ENCODE results near the gene SIRPB2.

The SIRPB2 gene

DNA sequence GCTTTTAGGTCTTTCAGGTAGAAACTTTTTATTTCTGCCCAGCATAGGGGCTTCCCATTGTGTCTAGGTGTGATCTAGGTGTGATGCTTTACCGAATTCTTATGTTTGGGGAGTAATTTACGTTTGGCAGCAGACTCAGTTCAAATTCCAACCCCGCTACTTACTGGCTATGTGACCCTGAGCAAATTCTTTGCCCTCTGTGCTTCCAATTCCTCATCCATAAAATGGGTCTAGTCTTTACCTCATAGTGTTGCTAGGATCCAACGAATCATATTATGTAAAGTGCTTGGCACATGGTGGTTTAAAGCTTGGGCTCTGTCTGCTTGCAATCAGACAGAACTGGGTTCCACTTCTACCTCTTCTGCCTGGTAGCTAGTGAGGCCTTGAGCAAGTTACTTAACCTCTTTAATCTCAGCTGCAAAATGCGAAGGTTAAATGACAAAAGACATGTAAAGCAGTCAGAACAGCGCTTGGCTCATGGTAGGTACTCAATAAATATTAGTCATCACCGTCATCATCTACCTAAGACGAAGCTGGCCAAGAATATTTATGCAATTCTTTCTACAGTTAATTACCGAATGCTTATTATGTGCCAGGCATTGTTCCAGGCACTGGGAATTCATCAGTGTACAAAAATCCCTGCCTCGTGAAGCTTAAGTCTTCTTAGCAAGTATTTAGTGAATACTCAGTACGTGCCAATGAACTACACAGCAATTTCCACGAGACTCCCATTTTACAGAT lies 25.6 kb downstream of the SIRPB2 start:
- Histone ChIP-seq H3K27me3 (ENCODE audit: insufficient read depth, poor library complexity, severe bottlenecking) (no peaks in the 10 kb centered on the region), H3K27ac (replicated peaks) (peak overlapping the region; percentile 95), H3K4me3 (replicated peaks; ENCODE audit: insufficient read depth, low read length) (peak overlapping the region; percentile 96)
- no peak for DNase-seq (ENCODE audit: low read depth in 1 of 2, low spot score in 1 of 2)
- TF ChIP-seq SPI1 (IDR thresholded peaks at IDR 0.05; ENCODE audit: borderline replicate concordance, low read depth) (no peak), GABPA (IDR thresholded peaks at IDR 0.05; ENCODE audit: low read depth) (no peak), POLR2AphosphoS5 (IDR thresholded peaks at IDR 0.05; ENCODE audit: low read depth) (no peak)
- TF ChIP-seq, protein P1, sequence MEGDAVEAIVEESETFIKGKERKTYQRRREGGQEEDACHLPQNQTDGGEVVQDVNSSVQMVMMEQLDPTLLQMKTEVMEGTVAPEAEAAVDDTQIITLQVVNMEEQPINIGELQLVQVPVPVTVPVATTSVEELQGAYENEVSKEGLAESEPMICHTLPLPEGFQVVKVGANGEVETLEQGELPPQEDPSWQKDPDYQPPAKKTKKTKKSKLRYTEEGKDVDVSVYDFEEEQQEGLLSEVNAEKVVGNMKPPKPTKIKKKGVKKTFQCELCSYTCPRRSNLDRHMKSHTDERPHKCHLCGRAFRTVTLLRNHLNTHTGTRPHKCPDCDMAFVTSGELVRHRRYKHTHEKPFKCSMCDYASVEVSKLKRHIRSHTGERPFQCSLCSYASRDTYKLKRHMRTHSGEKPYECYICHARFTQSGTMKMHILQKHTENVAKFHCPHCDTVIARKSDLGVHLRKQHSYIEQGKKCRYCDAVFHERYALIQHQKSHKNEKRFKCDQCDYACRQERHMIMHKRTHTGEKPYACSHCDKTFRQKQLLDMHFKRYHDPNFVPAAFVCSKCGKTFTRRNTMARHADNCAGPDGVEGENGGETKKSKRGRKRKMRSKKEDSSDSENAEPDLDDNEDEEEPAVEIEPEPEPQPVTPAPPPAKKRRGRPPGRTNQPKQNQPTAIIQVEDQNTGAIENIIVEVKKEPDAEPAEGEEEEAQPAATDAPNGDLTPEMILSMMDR (IDR thresholded peaks at IDR 0.05; ENCODE audit: insufficient read depth, low read length), result no peak
- TF ChIP-seq, protein P2, sequence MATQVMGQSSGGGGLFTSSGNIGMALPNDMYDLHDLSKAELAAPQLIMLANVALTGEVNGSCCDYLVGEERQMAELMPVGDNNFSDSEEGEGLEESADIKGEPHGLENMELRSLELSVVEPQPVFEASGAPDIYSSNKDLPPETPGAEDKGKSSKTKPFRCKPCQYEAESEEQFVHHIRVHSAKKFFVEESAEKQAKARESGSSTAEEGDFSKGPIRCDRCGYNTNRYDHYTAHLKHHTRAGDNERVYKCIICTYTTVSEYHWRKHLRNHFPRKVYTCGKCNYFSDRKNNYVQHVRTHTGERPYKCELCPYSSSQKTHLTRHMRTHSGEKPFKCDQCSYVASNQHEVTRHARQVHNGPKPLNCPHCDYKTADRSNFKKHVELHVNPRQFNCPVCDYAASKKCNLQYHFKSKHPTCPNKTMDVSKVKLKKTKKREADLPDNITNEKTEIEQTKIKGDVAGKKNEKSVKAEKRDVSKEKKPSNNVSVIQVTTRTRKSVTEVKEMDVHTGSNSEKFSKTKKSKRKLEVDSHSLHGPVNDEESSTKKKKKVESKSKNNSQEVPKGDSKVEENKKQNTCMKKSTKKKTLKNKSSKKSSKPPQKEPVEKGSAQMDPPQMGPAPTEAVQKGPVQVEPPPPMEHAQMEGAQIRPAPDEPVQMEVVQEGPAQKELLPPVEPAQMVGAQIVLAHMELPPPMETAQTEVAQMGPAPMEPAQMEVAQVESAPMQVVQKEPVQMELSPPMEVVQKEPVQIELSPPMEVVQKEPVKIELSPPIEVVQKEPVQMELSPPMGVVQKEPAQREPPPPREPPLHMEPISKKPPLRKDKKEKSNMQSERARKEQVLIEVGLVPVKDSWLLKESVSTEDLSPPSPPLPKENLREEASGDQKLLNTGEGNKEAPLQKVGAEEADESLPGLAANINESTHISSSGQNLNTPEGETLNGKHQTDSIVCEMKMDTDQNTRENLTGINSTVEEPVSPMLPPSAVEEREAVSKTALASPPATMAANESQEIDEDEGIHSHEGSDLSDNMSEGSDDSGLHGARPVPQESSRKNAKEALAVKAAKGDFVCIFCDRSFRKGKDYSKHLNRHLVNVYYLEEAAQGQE (IDR thresholded peaks at IDR 0.05; ENCODE audit: insufficient replicate concordance, low read depth), result no peak

DNA sequence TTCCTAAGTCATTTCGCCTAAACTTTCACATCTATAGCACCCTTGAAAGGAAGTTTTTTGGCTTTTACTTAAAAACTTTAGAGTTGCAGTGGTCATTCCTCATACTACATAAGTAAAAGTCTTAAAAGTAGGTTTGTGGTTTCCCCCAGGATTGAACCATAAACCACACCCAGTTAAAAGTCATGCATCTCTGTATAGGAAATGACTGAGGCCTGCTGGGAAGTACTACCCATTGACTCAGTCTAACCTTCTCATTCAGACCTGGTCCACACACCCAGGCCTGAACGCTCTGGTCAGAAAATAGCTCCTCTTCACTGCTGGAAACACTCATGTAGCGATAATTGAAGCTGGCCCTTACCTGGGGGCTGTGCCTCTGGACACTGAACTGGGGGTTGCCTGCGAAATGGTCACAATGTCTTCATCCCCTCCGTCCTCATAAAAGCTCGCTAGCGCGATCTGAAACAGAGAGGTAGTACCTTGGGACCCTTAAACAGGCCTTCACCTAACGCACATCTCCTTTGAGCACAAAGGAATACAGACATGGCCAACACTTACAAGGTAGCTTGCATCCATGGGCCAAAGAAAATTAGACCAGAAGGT lies 27.1 kb downstream of the SIRPB2 start:
- Histone ChIP-seq H3K27ac (replicated peaks) (no peak overlapping the region), H3K27me3 (ENCODE audit: insufficient read depth, poor library complexity, severe bottlenecking) (no peaks in the 10 kb centered on the region), H3K4me3 (replicated peaks; ENCODE audit: insufficient read depth, low read length) (no peak overlapping the region)
- TF ChIP-seq, protein P1 (IDR thresholded peaks at IDR 0.05; ENCODE audit: insufficient read depth, low read length), result no peak
- TF ChIP-seq, protein P2 (IDR thresholded peaks at IDR 0.05; ENCODE audit: insufficient replicate concordance, low read depth), result no peak
- TF ChIP-seq POLR2AphosphoS5 (IDR thresholded peaks at IDR 0.05; ENCODE audit: low read depth) (no peak), GABPA (IDR thresholded peaks at IDR 0.05; ENCODE audit: low read depth) (no peak), SPI1 (IDR thresholded peaks at IDR 0.05; ENCODE audit: borderline replicate concordance, low read depth) (no peak)
- DNase-seq (ENCODE audit: low read depth in 1 of 2, low spot score in 1 of 2), result no peak

DNA sequence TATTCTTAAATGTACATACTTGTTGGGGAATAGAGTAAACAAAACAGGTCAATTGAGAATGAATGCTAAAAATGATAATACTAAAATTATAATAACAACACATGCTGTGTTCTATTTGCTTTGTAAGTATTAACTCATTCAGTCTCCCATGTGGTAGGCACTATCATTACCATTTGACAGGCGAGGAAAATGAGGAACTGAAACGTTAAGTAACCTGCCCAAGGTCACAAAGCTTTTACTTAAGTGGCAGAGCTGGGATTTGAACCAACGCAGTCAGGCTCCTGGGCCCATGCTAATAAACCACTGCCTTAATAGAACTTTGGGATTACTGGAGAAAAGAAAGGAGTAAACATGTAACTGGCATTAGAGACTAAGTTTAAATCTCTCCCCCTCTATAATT lies 28.4 kb downstream of the SIRPB2 start:
- peak in 1 of 2 experiments; percentile 26 for DNase-seq (ENCODE audit: low read depth in 1 of 2, low spot score in 1 of 2)
- Histone ChIP-seq H3K27ac (replicated peaks) (no peak overlapping the region), H3K27me3 (ENCODE audit: insufficient read depth, poor library complexity, severe bottlenecking) (no peaks in the 10 kb centered on the region), H3K4me3 (replicated peaks; ENCODE audit: insufficient read depth, low read length) (no peak overlapping the region)
- peak; percentile 81 for TF ChIP-seq SPI1 (IDR thresholded peaks at IDR 0.05; ENCODE audit: borderline replicate concordance, low read depth)
- no peak for TF ChIP-seq POLR2AphosphoS5 (IDR thresholded peaks at IDR 0.05; ENCODE audit: low read depth)

DNA sequence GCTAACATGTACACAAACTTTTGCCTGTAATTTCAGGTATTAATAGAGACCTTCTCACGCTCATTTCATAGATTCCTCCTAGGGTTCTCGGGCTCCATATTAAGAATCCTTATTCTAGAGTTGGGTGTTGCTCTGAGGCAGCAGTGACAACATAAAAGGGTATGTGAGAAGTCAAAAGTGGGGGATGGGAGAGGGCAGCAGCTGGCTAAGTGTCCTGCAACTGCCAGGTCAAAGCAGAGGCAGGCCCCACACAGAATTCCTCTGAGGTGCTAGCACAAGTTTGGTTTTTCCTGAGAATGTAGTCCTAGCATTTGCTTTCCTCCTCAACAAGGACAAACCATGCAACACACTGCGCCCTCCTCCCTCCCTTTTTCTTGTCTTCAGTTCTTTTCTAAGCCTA lies 29.2 kb downstream of the SIRPB2 start:
- DNase-seq (ENCODE audit: low read depth in 1 of 2, low spot score in 1 of 2), result no peak
- no peak overlapping the region for H3K4me3 ChIP-seq (replicated peaks; ENCODE audit: insufficient read depth, low read length)
- no peak overlapping the region for H3K27ac ChIP-seq (replicated peaks)
- TF ChIP-seq POLR2AphosphoS5 (IDR thresholded peaks at IDR 0.05; ENCODE audit: low read depth) (no peak), GABPA (IDR thresholded peaks at IDR 0.05; ENCODE audit: low read depth) (no peak), SPI1 (IDR thresholded peaks at IDR 0.05; ENCODE audit: borderline replicate concordance, low read depth) (no peak)
- TF ChIP-seq, protein P1 (IDR thresholded peaks at IDR 0.05; ENCODE audit: insufficient read depth, low read length), result no peak
- TF ChIP-seq, protein P2 (IDR thresholded peaks at IDR 0.05; ENCODE audit: insufficient replicate concordance, low read depth), result no peak
- H3K27me3 ChIP-seq (ENCODE audit: insufficient read depth, poor library complexity, severe bottlenecking), result no peaks in the 10 kb centered on the region
